Mesenteric fat pad (tissue), 1 donor: Measurements from ENCODE around the gene SLC6A16. TPM values are rescaled to one million over a fixed set of nuclear protein-coding genes. Genes with fewer than 3 reads are reported as not detected.
"Not testable (repeated sequence)": the region's sequence is repeated elsewhere in the genome, so short reads cannot be mapped to it uniquely, and the experiment has no call there.

Experiments
- DNase-seq: peaks from one replicate; pipeline ENCODE4 v3.0.0-alpha.2; 2020; ENCODE audit warnings: low spot score
- total RNA-seq: library from RNA; stranded (reverse); fragmentation: NEBNext Ultra II Directional; extraction: Animal tissue kit (Norgen Biotek cat#: 25700); gene quantifications from one replicate; pipeline ENCODE4 v1.2.1, GENCODE V29; 2021
- donor health status: DM: yes; HTN: yes; CAD: no.

SLC6A16 gene
- total RNA-seq, 1 donor from 2014 or later, result 3.1 TPM

- DNase-seq, result peak; percentile 60
Measured at GRCh38 chr19:49332691-49333417, 7.9 kb upstream of the SLC6A16 start.

GRCh38 chr19:49331616-49332055 is 6.6 kb upstream of the SLC6A16 start:
- DNase-seq, result peak; percentile 16

GRCh38 chr19:49331187-49331586 is 6.2 kb upstream of the SLC6A16 start:
- peak; percentile 41 for DNase-seq

GRCh38 chr19:49328741-49329140 is 3.8 kb upstream of the SLC6A16 start:
- DNase-seq, result no peak

GRCh38 chr19:49327878-49328544 is 3.0 kb upstream of the SLC6A16 start:
- DNase-seq, result peak; percentile 1

GRCh38 chr19:49326165-49326704 is 1.2 kb upstream of the SLC6A16 start:
- no peak for DNase-seq

GRCh38 chr19:49325756-49326155 is 765 bp upstream of the SLC6A16 start:
- peak; percentile 9 for DNase-seq

GRCh38 chr19:49318296-49318695 is 6.7 kb downstream of the SLC6A16 start:
- no peak for DNase-seq

- no peak for DNase-seq
Measured at GRCh38 chr19:49316284-49316683, 8.7 kb downstream of the SLC6A16 start.

GRCh38 chr19:49315111-49315510 is 9.9 kb downstream of the SLC6A16 start:
- DNase-seq, result no peak

GRCh38 chr19:49309087-49309486 is 15.9 kb downstream of the SLC6A16 start:
- no peak for DNase-seq

- DNase-seq, result not testable (repeated sequence)
Measured at GRCh38 chr19:49306734-49307133, 18.3 kb downstream of the SLC6A16 start.

GRCh38 chr19:49301866-49302252 is 23.1 kb downstream of the SLC6A16 start:
- DNase-seq, result no peak

- peak; percentile 92 for DNase-seq
Measured at GRCh38 chr19:49301165-49301865, 23.7 kb downstream of the SLC6A16 start.

- not testable (repeated sequence) for DNase-seq
Measured at GRCh38 chr19:49298653-49299052, 26.3 kb downstream of the SLC6A16 start.

- DNase-seq, result no peak
Measured at GRCh38 chr19:49297403-49297802, 27.6 kb downstream of the SLC6A16 start.

GRCh38 chr19:49295208-49295880 is 29.6 kb downstream of the SLC6A16 start:
- peak; percentile 11 for DNase-seq

- DNase-seq, result no peak
Measured at GRCh38 chr19:49294401-49294800, 30.6 kb downstream of the SLC6A16 start.

GRCh38 chr19:49290517-49290916 is 34.5 kb downstream of the SLC6A16 start:
- no peak for DNase-seq

- not testable (repeated sequence) for DNase-seq
Measured at GRCh38 chr19:49289286-49289685, 35.7 kb downstream of the SLC6A16 start.

- DNase-seq, result not testable (repeated sequence)
Measured at GRCh38 chr19:49288205-49288604, 36.8 kb downstream of the SLC6A16 start.
